ENCODE measurements around the gene DLG2. TPM values are rescaled to one million over a fixed set of nuclear protein-coding genes. Genes with fewer than 3 reads are reported as not detected.

Gene DLG2
- total RNA-seq, 1 donor from 2014 or later = 5.9 TPM

GRCh38 chr11:84628871-84629620 lies 998.1 kb downstream of the DLG2 start:
- H3K36me3 Mint-ChIP-seq = no peaks in the 10 kb centered on the region
- no peak for TF ChIP-seq CTCF (conservative IDR thresholded peaks at IDR 0.05)
- no peak for DNase-seq (ENCODE audit: extremely low spot score, unreplicated experiment)
- H3K9me3 Mint-ChIP-seq = no peaks in the 10 kb centered on the region
- no peak overlapping the region for H3K27ac Mint-ChIP-seq
- H3K4me1 Mint-ChIP-seq (ENCODE audit: unreplicated experiment) = peaks cover 8% of the 10 kb centered on the region
- no peak overlapping the region for H3K4me3 Mint-ChIP-seq
- no peaks in the 10 kb centered on the region for H3K27me3 Mint-ChIP-seq

DNA sequence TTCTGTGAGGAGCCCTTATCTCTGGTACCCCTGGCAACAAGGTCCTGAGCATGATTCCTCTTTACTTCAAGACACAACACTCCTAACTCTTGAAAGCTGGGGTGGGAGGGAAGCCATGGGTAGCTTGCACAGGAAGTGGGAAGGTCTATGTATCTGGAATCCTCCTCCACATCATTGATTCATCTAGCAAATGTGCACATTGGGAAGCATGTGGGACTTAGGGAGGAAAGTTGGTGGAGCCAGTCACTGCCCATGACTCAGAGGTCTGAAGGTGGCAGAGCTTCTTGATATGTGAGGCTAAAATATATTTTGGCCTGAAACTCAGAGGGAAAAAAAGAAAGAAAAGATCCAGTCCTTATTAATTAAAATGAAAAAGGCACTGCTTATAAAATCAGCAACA lies 1000.9 kb downstream of the DLG2 start:
- Mint-ChIP-seq H3K4me1 (ENCODE audit: unreplicated experiment) (peaks cover 8% of the 10 kb centered on the region), H3K9me3 (no peaks in the 10 kb centered on the region), H3K27me3 (no peaks in the 10 kb centered on the region), H3K27ac (no peak overlapping the region), H3K36me3 (no peaks in the 10 kb centered on the region), H3K4me3 (no peak overlapping the region)
- DNase-seq (ENCODE audit: extremely low spot score, unreplicated experiment) = no peak
- no peak for TF ChIP-seq CTCF (conservative IDR thresholded peaks at IDR 0.05)

GRCh38 chr11:84612645-84613044 lies 1014.5 kb downstream of the DLG2 start:
- Mint-ChIP-seq H3K4me3 (no peak overlapping the region), H3K27ac (no peak overlapping the region), H3K4me1 (ENCODE audit: unreplicated experiment) (no peaks in the 10 kb centered on the region), H3K36me3 (no peaks in the 10 kb centered on the region), H3K27me3 (no peaks in the 10 kb centered on the region), H3K9me3 (no peaks in the 10 kb centered on the region)
- DNase-seq (ENCODE audit: extremely low spot score, unreplicated experiment) = no peak
- TF ChIP-seq CTCF (conservative IDR thresholded peaks at IDR 0.05) = no peak

DNA sequence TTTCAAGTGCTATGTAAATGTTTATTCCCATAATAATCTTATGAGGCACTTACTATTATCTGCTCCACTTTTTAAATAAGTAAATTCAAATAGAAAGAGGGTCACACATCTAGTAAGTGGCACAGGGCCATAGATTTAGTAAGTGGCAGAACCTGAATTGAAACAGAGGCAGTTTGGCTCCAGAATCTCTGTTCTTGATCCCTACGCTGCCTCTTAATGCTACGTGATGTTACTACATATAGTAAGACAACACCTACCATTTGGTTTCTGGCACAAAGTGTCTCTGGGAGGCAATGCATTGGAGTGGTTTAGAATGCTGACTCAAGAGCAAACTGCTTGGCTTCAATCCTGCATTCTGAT lies 1018.3 kb downstream of the DLG2 start:
- H3K27me3 Mint-ChIP-seq = no peaks in the 10 kb centered on the region
- no peak overlapping the region for H3K27ac Mint-ChIP-seq
- no peaks in the 10 kb centered on the region for H3K36me3 Mint-ChIP-seq
- no peak overlapping the region for H3K4me3 Mint-ChIP-seq
- no peak for DNase-seq (ENCODE audit: extremely low spot score, unreplicated experiment)
- TF ChIP-seq CTCF (conservative IDR thresholded peaks at IDR 0.05) = no peak
- no peaks in the 10 kb centered on the region for H3K9me3 Mint-ChIP-seq
- no peaks in the 10 kb centered on the region for H3K4me1 Mint-ChIP-seq (ENCODE audit: unreplicated experiment)

- TF ChIP-seq CTCF (conservative IDR thresholded peaks at IDR 0.05) = no peak
- H3K4me3 Mint-ChIP-seq = no peak overlapping the region
- DNase-seq (ENCODE audit: extremely low spot score, unreplicated experiment) = no peak
- no peaks in the 10 kb centered on the region for H3K4me1 Mint-ChIP-seq (ENCODE audit: unreplicated experiment)
- no peaks in the 10 kb centered on the region for H3K36me3 Mint-ChIP-seq
- no peaks in the 10 kb centered on the region for H3K9me3 Mint-ChIP-seq
- H3K27me3 Mint-ChIP-seq = no peaks in the 10 kb centered on the region
- no peak overlapping the region for H3K27ac Mint-ChIP-seq
These were observed 1018.9 kb downstream of the DLG2 start for GRCh38 chr11:84607975-84608836.
